GM12873 (cell line): ENCODE data around the gene BRSK1.

Source experiments
- TF ChIP-seq, protein P1 (sequence below): IDR thresholded peaks from 2 replicates; pipeline ENCODE4 v1.5.1; 2012; ENCODE audit warnings: low read depth, mild to moderate bottlenecking, moderate library complexity, low read length, control low read depth; ENCODE audit not compliant: insufficient read depth; ENCODE audit errors: missing control alignments

BRSK1 gene

DNA sequence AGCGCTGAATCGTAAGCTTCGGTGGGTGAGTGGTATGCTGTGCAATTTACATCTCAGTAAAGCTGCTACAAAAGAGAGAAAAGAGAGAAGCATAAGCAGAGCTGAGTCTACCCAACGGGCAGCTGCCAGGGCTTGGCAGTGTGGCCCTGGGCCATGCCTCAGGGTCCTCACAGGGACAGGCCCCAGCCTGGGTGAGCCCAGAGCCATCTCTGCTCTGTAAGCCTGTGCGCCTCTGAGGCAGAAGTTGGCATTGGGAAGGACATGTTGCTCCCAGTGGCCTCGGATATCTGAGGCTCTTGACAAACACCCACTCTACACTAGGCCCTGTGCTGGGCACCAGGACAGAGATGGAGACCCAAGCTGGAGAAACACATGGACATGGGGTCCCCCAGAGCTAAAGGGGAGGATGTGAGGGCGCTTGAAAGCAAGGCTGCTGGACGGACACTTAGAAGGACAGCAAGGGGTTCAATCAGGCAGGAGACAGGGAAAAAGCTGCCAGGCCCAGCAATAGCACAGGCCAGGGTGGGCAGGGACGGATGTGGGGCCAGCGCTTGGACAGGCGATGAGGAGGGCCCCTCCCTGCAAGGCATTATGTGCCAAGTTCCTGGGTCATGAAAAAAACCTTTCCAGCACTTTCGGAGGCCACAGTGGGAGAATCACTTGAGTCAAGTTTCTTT lies 39.7 kb upstream of the BRSK1 start:
- TF ChIP-seq, protein P1, sequence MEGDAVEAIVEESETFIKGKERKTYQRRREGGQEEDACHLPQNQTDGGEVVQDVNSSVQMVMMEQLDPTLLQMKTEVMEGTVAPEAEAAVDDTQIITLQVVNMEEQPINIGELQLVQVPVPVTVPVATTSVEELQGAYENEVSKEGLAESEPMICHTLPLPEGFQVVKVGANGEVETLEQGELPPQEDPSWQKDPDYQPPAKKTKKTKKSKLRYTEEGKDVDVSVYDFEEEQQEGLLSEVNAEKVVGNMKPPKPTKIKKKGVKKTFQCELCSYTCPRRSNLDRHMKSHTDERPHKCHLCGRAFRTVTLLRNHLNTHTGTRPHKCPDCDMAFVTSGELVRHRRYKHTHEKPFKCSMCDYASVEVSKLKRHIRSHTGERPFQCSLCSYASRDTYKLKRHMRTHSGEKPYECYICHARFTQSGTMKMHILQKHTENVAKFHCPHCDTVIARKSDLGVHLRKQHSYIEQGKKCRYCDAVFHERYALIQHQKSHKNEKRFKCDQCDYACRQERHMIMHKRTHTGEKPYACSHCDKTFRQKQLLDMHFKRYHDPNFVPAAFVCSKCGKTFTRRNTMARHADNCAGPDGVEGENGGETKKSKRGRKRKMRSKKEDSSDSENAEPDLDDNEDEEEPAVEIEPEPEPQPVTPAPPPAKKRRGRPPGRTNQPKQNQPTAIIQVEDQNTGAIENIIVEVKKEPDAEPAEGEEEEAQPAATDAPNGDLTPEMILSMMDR = no peak

DNA sequence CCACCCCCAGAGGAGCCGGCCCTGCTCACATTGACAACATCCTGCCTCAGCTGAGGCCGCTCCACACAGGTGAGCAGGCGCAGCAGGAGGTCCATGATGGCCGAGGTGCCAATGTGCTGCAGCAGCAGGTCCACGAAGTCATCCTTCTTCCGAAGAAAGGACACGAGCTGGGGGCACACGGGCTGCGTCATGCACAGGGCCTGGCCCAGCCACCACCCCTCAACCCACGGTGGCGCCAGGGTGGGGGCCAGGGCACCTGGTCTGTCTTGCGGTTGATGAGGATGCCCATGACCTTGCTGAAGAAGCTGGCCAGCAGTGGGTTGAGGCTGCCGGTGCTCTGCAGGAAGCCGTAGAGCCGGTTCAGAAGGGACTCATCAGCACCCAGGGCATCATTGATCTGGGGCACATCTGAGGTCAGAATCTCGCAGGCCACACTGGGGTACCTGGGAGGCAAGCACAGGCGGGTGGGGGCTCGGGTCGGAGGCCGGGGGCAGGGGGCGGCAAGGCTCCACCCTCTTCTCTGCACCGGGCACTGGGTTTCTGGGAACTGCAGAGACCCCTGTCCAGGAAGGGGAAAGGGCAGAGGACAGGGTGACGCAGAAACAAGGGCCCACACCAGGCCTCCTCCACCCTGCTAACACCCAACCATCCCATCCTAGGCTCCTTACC lies 38.4 kb upstream of the BRSK1 start:
- TF ChIP-seq, protein P1 = no peak

DNA sequence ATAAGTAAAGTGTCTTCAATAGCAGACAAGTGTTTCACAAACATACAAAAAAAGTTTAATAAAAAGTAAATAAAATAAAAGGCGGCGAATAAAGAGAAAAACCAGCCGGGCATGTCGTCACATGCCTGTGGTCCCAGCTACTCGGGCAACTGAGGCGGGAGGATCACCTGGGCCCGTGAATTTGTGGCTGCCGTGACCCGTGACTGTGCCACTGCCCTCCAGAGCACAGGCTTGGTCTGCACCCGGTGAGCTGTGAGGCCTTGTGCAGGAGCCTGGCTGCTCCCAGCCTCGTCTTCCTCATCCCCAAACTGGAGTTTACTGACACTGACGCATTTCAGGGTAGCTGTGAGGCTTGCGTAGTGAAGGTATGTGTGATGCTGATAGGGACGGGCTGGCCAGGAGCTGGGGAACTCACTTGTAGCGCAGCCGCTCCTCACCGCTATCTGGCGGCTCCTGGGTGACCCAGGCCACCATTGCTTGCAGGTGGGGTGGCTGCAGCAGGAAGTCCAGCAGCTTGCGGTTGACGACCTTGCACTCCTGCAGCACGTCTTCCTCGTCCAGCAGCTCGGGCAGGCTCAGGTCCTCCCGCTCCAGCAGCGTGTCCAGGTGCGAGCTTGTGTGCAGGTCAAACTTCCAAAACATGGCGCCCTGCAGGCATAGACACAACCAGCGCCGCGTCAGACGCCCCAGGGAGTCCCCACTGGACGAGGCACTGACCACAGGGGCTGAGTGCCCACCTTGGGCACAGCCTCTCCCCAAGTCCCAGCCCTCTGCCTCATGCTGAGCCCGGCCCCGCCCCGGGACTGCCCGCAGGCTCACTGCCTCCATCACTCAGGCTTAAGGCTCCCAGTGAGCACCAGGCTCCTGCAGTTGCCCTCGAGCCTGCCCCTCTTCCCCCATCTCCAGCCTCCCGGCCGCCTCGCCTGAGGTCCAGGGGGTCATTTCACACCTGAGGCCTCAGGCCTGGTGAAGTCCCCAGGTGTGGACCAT lies 37.0 kb upstream of the BRSK1 start:
- TF ChIP-seq, protein P1 = no peak

DNA sequence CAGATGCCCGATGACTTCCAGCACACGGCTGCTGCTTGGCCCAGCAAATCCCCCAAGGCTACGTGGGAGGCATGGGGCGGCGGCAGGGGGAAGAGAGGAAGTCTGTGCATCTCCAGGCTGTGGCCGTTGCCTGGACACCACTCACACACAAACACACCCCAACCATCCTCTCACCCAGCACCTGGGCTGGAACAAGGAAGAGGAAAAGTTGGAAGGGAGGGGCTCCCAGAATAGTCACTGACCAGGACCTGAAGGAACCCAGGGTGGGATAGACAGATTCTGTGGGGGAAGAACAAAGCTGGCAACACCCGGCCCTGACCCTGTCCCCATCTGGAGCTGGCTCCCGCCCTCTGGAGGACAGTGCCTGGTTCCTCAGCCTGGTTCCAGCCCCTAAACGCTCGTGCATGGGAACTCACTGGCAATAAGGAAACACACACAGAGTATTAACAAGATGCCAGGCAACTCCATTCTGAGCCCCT lies 36.1 kb upstream of the BRSK1 start:
- TF ChIP-seq, protein P1 = no peak

DNA sequence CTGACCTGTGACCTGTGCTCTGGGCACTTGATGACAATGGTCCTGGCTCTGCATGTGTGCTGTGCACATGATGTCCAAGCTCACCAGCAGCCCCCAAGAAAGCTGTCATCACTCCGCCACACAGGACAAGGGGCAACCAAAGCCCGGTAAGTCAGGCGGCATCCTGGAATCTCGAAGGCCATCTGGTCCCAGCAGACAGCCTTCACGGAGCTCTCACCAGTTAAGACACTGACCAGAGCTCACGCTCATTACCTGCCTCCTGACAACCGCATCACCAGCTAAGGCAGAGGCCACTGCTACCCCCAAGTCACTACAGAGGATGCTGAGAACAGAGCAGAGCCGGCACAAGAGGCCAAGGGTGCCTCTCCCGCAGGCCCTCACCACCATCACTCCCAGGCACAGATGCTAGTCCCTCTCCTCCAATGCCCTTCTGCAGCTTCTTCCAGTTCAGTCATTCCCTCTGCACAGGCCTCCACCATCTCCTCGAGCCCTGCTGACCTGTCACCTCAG lies 35.6 kb upstream of the BRSK1 start:
- TF ChIP-seq, protein P1 = no peak

DNA sequence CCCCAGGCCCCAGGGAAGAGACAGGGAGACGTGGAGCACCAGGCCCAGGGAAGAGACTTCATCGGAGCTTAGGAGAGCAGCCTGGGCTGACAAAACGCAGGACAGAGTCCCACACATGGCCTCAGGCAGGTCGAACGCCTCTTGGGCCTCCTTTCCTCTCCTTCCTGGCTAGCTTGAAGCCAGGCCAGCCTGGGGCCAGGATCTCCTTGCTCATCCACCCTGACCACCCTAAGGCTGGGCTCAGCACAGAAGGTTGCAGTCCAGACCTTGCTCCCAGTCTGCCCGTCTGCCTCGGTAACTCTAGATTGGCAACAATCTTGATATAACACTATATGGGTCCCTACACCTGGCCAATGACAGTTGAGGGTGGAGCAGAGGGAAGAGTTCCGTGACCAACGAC lies 35.1 kb upstream of the BRSK1 start:
- TF ChIP-seq, protein P1 = no peak

DNA sequence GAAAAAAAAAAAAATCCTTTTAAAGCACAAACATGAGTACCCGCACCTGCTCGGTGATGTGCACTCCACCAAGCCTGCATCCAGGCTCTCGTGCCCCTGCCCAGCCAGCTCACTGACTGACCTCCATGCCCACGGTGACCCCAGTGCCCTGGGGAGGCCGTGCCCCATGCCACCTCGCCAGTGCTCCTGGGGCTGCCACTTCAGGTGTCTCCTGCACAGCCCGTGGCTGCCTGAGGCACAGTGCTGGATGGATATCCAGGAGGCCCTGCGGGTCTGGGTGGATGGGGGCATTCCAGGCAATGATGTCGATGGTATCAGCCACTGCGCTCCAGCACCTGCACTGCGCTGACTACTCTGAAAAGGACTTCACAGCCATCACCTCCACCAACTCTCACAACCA lies 34.0 kb upstream of the BRSK1 start:
- TF ChIP-seq, protein P1 = no peak
